Central memory CD4-positive, alpha-beta T cell (primary cell): ENCODE measurements around the gene ATG4B.

Source experiments
- DNase-seq: peaks from one replicate; pipeline ENCODE4 v3.0.0; 2022

ATG4B gene

DNA sequence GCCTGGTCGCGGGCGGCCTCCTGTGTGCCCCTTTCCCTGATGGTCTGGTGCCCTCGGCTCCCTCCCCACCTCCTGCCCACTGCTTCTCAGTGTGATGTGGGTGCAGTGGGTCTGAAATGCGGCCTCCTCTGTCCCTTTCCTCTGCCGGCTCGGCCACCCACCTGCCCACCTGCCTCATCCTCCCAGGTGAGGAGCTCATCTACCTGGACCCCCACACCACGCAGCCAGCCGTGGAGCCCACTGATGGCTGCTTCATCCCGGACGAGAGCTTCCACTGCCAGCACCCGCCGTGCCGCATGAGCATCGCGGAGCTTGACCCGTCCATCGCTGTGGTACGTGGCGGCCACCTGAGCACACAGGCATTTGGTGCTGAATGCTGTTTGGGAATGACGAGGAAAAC, 30.9 kb downstream of the ATG4B start:
- DNase-seq = no peak

DNA sequence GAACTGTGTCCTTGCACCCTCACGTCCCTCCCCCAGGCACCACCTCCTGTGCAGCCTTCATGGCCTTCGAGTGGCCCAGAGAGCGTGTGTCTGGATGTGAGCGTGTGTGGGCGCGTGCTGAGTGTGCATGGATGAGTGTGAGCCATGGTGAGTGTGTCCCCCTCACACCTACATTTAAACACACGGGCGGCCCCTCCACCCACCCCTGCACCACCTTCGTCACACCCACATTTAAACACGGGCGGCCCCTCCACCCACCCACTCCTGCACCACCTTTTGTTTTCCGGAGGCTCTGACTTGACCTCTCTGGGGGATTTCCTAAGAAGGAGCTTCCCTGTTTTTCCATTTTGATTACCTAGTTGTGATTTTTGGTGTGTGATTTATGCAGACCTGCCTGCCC, 31.3 kb downstream of the ATG4B start:
- no peak for DNase-seq

DNA sequence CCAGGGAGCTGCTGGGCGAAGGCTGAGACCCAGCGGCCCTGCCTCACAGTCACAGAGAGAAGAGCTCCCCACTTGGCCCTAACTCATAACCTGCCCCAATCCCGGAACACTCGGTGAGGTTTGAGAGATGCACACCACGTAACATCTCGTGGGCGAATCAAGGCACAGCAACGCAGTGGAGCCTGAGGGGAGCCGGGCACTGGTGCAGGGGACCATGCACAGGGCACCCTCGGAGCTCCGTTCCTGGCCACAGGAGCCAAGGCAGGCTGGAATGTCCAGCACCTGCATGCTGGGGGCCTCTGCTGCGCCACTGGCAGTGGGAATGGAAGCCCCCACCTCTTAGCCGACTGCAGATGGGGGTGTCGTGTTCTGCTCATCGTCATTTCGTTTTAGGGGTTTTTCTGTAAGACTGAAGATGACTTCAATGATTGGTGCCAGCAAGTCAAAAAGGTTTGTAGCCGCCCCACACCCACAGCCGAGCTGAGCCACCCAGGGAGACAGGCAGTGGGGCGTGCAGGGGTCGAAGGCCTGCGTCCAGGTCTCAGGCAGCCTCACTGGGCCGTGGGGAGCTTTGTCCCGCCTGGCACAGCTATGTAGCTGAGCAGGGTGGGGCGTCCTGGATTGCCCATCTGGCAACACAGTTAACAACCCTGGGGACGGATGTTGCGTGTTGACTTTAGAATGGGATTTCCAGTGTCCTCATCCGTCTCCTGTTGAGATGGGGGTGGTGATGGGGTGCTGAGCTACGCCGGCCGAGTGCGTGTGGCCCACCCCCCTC, 33.0 kb downstream of the ATG4B start:
- no peak for DNase-seq

DNA sequence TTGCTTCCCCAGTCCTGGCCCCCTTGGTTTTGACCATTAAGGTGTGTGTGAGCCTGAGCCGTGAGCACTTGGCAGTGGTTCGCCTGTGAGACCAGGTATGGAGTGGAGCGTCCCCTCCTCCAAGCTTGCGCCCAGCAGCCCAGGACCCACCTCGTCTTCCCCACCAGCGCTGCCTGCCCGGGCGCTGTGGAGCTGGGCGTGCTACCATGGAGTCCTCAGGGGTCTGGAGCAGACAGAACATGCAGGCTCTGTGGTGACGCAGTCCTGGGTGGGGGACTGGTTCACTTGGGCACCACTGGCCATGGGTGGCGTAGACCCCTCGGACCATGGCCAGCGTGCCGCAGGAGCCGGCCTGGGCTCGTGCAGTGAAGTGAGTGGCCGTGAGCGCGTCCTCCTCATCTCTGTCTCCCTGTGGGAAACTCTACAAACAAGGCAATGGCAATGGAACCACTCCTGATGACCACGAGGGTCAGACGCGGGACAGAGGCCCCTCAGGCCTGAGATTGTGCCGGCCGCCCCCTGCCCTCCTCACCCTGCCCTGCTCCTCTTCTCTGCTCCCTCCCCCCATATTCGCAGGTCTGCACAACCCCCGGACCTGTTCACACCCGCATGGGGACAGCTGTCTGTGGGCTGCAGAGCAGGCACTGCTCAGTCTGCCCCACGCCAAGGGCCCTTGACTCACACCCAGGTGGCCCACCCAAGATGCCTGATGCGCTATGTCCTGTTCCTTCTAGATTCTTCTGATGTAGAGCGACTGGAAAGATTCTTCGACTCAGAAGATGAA, 34.2 kb downstream of the ATG4B start:
- DNase-seq = no peak

DNA sequence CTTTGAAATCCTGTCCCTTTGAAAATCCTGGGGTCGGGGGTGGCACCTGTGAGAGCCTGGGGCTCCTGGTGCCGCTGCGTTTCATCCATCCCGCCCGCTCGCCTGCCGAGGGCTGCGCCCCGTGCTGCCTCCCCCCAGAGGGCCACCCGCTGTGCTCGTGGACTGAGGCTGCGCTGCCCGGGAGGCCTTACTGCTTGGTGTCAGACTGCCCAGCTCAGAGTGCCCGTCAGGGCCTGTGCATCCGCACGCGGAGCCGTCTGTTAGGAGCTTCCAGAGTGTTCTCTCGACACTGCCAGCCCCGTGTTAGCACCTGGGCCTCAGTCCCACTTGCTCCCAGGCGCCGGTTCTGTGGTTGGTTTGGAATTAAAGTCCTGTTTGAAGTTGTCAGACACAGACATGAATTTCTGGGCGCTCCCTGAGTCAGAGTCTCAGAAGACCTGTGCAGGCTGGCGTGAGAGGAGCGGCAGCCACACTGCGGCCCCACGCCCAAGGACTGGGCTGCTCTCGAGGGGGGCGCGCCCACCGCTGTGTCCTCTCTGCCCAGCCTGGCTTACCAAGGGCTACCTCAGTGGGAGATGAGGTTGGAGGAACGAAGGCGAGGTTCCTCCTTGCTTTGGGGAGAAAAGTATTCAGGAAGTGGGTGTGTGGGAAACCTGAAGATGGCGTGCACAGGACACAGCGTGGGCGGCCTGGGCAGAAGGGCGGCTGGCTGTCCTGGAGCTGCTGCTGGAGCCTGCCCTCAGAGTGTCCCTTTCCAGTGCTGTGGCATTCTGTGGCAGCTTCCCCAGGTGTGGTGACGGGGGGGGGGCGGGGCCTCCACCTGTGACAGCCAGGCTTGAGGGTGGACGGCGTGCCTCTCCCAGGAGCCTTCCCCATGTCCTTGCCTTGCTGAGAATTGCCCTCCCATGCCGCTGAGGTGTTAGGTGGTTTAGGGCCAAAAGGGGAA, 35.0 kb downstream of the ATG4B start:
- no peak for DNase-seq

DNA sequence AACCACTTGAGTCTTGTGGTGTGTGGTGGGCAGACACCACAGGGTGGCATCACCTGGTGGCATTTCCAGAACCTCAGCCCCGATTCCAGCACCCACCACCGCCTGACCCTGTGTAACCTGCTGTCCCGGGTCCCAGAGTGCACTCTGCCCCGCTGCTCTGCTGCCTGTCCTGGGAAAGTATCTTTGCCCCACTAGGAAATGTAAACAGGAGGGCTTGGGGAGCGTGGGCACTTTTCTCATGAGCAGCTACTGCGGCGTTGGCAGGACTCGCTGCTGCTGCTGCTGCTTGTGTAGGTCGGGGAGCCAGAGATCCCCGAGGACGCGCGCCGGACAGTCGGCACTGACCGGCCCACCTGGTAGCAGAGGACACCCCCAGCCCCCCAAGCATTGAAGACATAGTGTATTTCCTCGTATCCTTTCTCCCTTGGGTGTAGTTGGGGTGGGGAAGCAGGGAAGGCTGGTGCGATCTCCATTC, 35.7 kb downstream of the ATG4B start:
- no peak for DNase-seq

DNA sequence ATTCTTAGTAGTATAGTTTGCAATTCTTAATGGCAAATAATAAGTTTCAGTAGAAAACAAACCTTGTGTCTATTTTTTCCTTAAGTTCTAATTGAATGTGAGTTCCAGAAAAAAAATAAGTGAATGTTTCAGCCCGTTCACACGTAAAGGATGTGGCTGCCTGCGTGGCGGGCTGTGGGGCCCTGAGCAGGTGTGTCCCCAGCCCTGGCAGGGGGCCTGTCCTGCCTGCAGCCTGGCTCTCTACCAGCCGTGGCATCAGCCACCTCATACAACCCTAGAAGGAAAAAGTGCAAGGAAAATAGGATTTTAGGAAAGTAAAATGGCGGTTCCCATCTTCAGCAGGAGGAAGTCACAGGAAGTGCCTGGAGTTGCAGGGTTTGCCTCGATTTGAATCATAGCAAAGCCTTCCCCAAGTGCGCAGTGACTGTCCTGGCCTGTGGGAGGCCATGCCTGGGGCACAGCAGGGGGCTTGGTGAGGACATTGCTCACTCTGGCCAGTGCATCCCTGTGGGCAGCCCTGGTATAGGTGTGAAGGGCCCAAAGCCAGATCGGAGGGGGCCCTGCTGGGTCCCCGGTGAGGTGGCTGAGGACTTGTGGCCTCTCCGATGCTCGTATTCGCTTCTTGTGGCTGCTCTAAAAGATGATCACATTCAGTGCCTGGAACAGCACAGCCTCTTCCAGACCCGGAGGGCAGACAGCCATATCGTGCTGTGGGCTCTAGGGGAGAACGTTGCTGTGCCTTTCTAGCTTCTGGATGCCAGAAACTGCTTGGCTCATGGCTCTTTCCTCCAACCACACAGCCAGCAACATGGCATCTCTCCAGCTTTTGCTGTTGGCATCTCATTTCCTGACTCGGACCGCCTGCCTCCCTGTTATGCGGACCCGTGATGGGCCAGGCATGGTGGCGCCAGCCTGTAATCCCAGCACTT, 36.6 kb downstream of the ATG4B start:
- DNase-seq = no peak

DNA sequence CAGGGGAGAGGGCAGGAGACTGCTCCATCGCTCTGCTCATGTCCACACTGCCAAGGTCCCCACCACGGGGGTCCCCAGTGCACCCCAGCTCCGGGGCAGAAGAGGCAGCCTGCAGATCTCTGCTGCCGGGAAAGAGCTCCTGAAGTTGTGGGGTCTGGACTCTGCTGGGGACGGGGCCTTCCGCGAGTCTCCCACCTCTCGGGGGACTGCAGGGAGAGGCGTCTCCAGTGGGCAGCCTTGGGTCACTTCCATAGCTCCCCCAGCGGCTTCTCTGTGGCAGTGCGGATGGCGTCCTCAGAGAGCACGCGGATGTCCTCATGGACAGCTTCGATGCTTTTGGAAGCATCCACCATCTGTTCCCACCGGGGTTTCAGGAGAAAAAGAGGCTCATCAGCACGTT, 38.4 kb downstream of the ATG4B start:
- DNase-seq = no peak

DNA sequence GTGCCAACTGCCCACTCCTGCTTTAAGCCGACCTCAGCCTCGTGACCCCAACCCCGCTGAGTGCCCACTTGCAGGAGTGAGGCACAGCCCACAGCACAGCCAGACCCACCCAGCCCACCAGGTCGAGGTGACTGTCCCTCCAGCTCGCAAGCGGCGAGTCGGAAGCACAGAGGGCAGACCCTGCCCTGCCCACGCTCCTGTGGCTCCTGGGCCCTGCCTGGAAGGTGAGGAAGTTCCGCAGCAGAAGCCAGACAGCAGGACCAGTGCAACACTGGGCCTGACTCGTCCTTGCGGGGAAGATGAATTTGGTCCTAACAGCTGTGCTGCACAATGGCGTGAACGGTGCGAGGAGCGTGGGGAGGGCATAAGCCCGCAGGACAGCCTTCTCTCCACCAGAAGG, 39.2 kb downstream of the ATG4B start:
- DNase-seq = no peak

DNA sequence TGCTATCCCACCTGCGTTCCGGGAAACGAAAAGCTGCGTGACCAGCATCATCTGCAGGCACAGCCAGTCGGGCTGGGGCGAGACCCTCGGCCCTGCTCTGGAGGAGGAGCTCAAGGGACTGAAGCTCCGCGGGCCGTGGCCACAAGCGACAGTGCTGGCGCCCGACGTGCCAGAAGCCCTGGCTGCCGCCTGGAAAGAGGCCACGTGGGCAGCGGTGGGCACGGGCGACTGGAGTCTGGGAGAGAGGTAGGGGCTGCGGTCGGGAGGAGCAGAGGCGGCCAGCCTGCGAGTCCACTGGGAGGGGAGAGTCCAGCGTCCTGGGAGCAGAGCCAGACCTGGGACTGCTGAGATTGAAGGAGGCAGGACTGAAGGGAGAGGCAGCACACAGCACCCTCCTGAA, 39.9 kb downstream of the ATG4B start:
- DNase-seq = no peak

DNA sequence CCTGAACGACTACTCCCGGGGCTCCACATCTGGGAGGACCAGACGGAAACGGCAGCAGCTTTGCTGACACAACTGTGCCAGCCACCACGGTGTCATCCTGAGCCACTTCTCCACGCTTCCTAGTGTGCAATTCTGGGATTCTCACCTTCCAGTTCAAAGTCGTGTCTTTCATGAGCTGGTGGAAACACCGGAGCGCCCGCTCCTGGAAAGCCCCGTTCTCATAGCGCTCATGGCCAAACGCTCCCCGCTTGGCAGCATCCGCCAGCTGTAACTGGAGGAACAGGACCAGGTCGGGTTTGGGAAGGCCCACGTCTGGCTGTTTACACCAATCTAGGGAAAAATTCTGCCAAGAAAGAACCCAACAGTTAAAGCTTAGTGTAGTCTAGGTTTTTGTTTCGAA, 40.8 kb downstream of the ATG4B start:
- DNase-seq = no peak

DNA sequence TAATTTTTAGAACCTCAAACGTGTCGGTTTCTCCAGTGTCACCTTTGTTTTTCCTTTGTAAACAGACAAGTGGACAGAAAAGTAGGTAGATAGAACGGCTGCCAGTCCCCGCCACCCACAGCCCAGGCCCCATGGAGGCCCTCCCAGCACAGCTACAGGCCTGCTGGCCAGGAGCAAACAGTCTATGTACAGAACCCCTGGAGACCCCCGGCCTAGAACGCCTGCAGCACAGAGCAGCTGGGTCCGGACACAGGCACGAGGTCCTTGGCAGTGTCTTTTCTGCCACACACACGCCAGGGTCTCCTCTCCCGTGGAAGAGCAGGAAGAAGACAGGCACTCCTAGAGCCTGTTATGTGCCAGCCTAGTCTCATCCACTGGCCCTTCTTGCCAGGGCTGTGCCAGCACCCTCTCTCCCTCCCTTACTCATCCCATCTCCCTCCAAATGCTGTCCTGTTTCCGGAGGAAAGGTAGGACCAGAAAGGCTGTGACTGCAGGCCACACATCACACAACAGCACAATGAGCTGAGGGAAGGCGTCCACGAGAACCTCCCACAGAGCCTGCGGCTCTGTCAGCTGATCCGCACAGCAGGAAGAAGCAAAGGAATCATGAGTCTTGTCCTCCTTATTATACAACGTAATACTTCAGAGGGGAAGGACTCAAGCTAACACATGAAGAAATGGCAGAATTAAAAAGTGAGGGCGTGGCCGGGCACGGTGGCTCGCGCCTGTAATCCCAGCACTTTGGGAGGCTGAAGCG, 41.5 kb downstream of the ATG4B start:
- DNase-seq = no peak

DNA sequence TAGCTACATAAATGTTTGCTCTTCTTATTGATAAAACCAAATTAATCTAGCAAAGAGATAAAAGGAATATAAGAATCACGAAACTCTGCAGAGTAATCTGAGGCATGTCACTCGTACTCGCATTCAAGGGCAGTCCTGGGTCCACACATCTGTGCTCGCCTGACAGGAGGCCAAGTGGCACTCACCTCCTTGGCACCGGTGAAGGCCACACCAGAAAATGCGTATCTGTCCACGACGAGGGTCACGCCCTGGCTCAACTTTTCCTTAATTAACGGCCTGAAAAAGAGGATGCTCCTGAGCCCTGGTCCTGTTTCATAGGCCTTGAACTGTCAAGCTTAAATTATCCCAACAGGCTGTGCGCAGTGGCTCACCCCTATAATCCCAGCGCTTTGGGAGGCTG, 42.6 kb downstream of the ATG4B start:
- DNase-seq = no peak

DNA sequence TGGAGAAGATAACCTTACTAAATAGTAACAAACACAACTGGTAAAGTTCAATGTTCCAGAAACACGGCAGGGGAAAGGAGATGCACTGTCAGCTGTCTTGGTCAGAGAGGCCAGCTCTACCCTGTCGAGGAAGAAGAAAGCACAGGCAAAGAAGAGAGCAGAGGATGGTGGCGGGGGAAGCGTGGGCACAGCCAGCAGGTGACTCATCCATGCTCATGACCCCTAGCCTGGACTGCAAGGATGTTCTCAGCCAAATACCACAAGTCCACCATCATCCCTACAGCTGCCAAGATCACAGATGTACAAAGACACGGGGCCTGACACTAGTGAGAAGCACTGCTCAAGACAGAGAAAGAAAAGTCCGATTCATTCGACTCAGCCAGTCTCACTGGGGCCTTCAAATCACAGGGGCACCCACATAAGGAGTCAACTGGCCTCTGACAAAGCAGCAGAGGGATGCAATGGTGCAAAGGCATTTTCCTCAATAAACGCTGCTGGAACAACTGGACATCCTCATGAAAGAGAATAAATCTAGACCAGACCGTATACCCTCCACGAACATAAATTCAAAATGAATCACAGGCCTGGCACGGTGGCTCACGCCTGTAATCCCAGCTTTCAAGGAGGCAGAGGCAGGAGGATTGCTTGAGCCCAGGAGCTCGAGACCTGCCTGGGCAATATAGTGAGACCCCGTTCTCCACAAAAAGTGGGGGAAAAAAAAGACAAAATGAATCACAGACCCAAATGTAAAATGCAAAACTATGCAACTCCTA, 43.5 kb downstream of the ATG4B start:
- no peak for DNase-seq

DNA sequence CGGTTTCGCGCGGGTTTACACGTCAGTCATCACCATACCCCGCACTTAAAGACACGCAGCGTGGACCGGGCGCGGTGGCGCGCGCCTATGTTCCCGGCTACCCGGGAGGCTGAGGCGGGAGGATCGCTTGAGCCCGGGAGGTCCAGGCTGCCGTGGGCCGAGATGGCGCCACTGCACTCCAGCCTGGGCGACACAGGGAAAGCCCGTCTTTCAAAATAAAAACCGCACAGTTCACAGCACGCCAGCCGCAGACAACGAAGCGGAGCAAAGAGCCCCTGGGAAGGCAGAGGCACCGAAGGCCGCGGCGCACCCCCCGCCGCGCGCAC, 48.8 kb downstream of the ATG4B start:
- no peak for DNase-seq

DNA sequence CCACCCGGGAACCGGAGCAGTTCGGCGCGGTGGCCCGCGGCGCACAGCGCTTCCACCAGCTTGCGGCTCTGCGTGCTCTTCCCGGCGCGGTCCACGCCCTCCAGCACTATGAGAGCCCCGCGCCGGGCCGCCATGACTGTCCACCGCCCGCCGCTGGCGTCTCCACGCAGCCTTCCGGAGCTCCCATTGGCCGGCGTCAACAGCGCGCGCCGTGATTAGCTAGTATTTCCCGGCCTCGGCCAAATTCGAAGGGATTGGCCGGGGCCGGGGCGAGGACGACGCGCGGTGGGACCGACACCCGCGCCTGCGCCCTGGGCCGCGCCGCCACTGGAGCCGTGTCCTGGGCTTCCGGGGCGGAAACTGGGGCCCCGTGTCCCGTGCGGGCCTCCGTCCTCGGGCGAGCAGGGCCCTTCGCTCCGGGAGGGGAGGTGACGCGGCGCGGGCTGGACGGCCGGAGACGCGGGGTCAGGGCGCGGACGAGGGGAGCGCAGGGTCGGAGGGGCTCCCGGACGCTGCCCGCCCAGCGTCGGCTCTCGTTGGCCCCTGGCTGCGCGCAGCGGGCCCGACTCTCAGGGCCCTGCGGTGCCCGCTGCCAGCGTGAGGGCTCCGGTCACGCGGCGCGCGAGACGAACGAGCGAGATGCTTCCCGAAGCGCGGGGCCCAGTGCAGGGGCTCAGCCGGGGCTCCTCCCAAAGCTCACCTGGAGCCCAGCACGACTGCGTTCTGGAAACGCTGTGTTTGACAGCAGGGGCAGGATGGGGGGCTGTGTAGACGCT, 49.3 kb downstream of the ATG4B start, which contains the start of gene DTYMK:
Gene DTYMK (minus strand): TSS at position 166 of the 776 bp plus-strand sequence. CDS start 32 bp downstream, at position 134.
- DNase-seq = peak; percentile 97

DNA sequence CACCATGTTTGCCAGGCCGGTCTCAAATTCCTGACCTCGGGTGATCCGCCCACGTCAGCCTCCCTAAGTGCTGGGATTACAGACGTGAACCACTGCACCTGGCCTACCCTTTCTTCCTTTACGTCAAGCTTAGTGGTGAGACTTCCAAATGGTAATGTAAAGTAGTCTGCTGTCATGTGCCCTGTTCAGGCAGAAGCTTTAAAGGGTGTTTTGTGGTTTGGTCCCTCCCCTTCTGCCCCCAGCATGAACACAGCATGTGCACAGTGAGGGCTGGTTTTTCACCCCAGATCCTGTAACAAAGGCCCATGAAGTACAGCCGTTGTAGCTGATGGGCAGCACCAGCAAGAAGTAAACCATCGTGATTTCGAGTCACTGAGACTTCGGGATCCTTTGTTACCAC, 51.8 kb downstream of the ATG4B start:
- peak; percentile 75 for DNase-seq

DNA sequence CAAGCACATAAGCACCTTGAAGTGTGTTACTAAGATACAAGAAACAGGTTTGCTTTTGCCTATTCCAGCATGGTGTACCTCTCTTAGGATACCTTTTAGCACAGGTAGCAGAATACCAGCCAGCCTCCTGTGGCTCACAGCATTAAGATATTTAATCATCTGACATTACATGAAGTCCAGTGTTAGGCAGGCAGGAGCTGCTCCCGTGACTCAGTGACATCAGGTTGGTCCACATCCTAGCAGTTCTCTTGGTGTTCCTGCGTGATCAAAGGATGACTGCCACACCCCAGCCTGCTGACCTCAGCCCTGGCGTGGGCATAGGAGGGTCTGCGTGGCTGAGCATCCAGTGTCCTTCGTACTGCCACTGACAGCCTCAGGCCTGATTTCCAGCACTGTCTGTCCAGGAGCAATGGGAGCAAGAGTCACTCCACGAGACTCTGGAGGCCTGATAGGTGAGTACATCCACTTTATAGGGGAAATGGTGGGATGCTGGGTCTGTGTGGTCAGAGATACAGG, 52.8 kb downstream of the ATG4B start:
- no peak for DNase-seq

DNA sequence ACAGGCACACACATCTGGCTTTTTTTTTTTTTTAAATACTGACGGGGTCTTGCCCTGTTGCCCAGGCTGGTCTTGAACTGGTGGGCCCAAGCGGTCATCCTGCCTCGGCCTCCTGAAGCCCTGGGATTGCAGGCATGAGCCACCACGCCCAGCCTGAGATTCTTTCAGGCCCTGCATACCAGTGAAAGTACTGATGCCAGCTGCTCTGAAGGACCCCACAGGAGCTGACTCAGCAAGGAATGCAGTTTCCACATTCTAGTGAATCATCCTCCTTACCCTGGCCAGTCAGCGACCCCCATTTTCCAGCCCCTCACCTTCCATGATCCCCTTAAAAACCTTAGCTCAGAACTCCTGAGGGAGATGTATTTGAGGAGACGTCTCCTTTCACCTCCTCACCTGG, 55.0 kb downstream of the ATG4B start:
- no peak for DNase-seq
